GM18861 (cell line): ENCODE results near the gene LCN2.
"Not testable (repeated sequence)": the region's sequence is repeated elsewhere in the genome, so short reads cannot be mapped to it uniquely, and the experiment has no call there.

Source experiments
- ATAC-seq: cut with Tn5 transposase; IDR thresholded peaks from one replicate; pipeline ENCODE4 v1.9.1; 2021; ENCODE audit not compliant: unreplicated experiment

The LCN2 gene

DNA sequence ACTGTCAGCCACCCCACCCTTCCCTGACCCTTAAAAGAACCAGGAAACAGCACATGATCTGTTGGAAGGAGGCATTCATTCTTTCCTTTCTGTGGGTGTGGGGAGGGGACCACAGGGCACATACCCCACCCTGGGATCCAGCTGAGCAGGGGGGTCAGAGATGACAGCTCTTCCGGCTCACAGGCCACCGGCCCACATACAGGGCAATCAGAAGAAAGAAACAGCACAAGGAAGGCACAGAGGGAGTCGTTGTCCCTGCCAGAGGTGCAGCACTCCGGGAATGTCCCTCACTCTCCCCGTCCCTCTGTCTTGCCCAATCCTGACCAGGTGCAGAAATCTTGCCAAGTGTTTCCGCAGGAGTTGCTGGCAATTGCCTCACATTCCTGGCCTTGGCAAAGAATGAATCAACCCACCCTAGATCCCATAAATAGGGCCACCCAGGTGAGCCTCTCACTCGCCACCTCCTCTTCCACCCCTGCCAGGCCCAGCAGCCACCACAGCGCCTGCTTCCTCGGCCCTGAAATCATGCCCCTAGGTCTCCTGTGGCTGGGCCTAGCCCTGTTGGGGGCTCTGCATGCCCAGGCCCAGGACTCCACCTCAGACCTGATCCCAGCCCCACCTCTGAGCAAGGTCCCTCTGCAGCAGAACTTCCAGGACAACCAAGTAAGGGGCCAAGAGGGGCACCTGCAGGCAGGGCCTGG is at the start of gene LCN2:
LCN2 (plus strand) TSS at position 453 of the 701 bp plus-strand sequence; CDS start at position 526, 73 bp downstream.
- ATAC-seq = no peak

DNA sequence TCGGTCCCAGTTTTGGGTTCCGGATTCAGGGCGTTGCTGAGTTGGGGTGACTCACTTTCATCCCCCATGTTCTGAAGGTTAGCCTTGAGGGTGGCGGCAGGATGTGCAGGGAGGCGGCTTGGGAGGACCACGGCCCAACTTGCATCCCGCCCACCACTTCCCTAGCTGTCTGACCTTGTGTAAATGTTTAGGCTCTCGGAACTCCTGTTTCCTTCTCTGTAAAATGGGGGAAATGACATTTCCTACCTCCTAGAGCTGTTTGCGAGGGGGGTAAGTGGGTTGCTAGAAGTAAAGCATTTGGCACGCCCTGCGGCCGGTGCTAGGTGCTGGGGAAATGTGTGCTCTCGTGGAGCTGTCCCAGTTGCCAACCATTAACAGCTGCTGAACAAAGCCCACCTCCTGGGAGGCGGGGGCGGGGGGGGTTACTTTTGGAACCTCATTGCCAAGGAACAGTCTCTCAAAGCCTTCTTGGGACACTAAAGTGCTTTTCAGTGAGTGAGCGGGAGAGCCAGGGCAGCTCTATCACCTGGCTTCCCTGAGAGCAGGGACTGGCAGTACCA is 49.2 kb upstream of the LCN2 start:
- ATAC-seq = no peak

DNA sequence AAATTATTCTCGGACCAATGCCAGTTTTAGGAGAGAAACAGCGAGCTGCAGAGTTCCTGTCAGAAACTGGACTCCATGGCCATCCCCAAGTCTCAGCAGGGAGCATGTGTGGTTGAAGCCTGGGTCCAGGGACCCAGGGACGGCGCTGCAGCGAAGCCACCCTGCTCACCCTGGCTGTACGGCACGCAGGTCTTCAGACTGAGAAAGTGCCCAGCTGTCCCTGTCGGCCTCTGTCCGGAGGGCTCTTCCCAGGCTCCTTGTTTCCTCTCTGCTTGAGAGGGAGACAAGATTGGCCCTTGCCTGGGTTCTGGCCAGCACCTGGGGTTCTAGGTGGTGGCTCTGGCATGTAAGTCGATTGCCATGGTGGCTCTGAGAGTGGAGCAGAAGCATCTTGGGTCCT is 48.7 kb upstream of the LCN2 start:
- ATAC-seq = no peak

DNA sequence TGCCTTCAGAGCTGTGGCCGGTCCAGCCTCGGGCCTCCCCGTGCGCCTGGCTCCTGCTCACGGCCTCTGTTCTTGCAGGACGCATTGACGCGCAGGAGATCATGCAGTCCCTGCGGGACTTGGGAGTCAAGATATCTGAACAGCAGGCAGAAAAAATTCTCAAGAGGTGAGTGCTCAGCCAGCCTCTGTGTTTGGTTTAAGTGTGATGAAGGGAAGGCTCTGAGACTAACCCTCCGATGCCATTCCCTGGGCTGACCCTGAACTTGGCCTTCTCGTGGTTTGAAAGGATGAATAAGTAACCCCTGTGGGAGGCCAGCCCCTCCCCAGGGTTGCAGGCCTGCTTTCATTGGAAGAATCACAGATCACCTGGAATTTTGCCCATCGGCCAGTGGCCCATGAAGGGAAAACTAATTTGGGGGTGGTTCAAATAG is 48.0 kb upstream of the LCN2 start:
- no peak for ATAC-seq

DNA sequence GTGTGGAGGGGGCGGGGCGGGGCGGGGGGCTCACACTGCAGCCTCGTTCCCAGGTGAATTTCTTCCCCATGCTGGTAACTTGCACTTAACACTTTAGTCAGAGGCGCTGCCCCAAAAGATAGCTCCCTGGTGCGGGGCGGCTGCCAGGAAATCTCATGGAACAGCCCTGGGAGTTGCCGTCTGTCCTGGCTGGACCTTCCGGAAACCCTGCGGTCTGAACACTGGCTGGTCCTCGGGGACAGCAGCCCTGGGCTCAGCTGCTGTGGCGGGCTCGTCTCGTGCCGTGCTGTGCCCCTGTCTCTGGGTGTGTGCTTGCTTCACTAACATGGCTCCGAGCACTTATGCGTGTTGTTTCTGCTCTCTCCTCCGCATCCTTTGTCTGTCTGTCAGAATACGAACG is 47.6 kb upstream of the LCN2 start:
- no peak for ATAC-seq

DNA sequence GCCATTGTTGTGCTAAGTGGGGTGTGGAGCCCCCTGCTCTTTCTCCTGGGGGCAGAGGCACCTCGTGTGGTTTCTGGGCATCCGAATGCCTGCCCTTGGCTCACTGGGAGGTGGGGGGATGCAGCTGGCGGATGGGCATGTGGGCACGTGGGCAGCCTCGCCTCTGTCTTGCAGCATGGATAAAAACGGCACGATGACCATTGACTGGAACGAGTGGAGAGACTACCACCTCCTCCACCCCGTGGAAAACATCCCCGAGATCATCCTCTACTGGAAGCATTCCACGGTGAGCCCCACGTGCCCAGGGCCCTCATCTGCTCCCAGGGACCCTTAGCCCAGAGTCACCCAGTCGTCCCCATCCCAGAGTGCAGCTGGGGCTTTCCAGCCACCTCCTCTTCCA is 47.1 kb upstream of the LCN2 start:
- ATAC-seq = no peak

DNA sequence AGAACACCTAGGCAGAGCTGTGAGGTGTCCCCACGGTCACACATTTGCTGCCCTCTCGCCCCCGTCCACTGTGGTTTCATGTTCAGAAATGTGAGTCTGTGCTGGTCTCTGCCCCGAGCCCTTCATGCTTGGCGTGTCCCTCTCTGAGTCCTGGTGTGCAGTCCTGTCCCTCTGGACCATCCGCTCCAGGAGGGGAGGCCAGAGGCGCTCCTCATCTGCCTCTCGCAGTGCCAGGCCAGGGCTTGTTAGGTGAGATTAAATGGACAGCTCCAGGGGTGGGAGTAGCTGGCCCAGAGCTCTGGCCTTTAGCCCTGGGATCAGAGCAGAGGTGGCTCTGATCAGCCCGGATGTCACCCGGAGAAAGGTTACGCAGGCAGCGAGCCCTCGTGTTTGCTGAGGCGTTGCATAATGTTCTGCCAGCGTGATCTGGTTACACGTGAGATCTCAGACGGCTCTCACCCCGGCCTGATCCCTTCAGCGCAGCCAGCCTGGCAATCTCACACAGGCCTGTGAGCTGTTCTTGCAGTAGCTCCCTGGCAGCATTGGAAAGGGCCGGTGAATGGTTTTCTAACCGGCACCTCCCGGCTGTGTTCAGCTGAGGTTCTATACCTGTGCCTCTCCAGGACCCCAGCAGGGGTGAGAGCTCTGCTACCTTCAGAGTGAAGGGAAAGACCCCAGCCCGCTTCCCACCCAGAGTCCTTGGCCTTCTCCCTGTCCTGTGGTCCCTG is 46.2 kb upstream of the LCN2 start:
- no peak for ATAC-seq

DNA sequence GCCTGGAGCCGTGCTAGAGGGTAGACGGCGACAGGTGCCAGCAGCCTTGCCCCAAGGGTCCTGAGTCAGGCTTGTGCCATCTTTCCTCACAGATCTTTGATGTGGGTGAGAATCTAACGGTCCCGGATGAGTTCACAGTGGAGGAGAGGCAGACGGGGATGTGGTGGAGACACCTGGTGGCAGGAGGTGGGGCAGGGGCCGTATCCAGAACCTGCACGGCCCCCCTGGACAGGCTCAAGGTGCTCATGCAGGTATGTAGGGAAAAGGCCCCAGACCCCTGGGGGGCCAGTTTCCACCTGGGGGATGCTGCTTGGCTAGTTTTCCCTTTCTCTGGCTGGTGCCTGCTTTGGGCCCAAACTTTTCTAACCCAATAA is 45.7 kb upstream of the LCN2 start:
- ATAC-seq = no peak

DNA sequence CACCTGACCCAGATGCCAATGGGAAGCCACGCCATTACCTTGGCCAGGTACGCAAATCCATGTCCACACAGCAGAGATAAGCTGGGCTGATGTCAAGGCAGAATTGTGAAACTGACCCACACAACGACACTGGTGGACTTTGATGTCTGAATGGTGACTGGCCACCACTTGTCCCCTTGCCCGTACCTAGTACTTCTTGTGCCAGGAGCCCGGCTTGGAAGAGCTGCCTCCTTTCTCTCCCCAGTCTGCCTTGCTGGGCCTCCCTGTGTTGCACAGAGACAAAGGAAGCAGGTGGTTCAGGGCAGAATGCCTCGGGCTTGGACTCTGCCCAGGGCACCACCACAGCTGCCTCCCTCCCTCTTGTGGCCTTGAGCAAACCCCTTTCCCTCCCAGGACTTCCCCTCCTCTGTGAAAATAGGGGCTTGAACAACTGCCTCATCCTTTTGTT is 45.1 kb upstream of the LCN2 start:
- no peak for ATAC-seq

DNA sequence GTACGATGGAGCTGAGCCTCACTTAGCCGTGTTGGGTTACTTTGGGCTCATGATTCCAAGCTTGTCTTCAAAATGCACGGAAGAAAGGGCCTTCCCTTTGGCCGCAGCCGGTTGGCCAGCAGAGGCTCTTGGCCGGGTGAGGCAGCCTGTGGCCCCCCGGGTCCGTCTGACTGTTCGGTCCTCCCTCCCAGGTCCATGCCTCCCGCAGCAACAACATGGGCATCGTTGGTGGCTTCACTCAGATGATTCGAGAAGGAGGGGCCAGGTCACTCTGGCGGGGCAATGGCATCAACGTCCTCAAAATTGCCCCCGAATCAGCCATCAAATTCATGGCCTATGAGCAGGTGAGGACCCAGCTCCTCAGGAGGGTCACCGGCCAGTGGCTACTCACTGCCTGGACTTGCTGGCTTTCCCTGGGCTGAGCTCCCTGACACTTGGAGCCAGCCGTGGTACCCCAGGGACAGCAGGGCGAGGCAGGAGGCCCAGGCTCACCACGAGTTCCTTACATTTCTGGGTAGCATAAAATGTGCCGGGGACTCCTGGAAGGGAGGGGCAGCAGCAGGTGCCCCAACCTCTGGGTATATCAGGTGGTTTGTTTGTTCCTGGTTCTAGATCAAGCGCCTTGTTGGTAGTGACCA is 43.6 kb upstream of the LCN2 start:
- ATAC-seq = no peak

DNA sequence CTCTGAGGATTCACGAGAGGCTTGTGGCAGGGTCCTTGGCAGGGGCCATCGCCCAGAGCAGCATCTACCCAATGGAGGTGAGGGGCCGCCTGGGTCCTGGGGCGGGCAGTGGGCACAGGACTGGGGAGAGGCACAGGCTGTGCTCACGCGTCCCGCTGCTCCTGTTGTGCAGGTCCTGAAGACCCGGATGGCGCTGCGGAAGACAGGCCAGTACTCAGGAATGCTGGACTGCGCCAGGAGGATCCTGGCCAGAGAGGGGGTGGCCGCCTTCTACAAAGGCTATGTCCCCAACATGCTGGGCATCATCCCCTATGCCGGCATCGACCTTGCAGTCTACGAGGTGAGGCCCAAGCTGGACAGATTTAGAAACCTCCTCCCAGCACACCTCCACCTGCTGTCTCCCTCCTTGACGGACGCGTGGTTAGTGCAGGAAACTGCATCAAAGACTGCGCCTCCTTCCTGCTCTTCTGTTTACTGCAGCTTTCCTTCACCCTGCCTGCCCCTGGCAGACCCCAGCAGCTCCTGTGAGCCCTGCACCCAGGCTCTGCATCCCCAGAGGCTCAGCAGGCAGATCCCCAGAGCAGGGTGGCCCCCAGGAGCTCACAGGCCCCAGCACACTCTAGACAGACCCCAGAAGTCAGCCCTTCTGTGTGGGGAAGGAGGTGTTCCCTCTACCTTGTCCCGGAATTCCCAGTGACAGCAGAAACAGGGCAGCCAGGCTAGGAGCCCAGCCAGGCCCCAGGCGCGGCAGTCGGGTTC is 42.9 kb upstream of the LCN2 start:
- no peak for ATAC-seq

DNA sequence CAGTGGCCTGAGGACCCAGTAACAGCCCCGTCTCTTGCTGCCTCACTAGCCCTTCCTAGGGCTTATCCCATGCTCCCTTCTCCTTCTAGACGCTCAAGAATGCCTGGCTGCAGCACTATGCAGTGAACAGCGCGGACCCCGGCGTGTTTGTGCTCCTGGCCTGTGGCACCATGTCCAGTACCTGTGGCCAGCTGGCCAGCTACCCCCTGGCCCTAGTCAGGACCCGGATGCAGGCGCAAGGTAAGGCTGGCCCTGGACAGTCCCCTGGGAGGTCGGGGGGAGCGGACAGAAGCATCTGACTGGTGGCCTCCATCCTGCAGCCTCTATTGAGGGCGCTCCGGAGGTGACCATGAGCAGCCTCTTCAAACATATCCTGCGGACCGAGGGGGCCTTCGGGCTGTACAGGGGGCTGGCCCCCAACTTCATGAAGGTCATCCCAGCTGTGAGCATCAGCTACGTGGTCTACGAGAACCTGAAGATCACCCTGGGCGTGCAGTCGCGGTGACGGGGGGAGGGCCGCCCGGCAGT is 42.2 kb upstream of the LCN2 start:
- ATAC-seq = no peak

DNA sequence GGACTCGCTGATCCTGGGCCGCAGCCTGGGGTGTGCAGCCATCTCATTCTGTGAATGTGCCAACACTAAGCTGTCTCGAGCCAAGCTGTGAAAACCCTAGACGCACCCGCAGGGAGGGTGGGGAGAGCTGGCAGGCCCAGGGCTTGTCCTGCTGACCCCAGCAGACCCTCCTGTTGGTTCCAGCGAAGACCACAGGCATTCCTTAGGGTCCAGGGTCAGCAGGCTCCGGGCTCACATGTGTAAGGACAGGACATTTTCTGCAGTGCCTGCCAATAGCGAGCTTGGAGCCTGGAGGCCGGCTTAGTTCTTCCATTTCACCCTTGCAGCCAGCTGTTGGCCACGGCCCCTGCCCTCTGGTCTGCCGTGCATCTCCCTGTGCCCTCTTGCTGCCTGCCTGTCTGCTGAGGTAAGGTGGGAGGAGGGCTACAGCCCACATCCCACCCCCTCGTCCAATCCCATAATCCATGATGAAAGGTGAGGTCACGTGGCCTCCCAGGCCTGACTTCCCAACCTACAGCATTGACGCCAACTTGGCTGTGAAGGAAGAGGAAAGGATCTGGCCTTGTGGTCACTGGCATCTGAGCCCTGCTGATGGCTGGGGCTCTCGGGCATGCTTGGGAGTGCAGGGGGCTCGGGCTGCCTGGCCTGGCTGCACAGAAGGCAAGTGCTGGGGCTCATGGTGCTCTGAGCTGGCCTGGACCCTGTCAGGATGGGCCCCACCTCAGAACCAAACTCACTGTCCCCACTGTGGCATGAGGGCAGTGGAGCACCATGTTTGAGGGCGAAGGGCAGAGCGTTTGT is 41.6 kb upstream of the LCN2 start:
- no peak for ATAC-seq

DNA sequence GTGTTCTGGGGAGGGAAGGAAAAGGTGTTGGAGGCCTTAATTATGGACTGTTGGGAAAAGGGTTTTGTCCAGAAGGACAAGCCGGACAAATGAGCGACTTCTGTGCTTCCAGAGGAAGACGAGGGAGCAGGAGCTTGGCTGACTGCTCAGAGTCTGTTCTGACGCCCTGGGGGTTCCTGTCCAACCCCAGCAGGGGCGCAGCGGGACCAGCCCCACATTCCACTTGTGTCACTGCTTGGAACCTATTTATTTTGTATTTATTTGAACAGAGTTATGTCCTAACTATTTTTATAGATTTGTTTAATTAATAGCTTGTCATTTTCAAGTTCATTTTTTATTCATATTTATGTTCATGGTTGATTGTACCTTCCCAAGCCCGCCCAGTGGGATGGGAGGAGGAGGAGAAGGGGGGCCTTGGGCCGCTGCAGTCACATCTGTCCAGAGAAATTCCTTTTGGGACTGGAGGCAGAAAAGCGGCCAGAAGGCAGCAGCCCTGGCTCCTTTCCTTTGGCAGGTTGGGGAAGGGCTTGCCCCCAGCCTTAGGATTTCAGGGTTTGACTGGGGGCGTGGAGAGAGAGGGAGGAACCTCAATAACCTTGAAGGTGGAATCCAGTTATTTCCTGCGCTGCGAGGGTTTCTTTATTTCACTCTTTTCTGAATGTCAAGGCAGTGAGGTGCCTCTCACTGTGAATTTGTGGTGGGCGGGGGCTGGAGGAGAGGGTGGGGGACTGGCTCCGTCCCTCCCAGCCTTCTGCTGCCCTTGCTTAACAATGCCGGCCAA is 40.8 kb upstream of the LCN2 start:
- ATAC-seq = no peak

DNA sequence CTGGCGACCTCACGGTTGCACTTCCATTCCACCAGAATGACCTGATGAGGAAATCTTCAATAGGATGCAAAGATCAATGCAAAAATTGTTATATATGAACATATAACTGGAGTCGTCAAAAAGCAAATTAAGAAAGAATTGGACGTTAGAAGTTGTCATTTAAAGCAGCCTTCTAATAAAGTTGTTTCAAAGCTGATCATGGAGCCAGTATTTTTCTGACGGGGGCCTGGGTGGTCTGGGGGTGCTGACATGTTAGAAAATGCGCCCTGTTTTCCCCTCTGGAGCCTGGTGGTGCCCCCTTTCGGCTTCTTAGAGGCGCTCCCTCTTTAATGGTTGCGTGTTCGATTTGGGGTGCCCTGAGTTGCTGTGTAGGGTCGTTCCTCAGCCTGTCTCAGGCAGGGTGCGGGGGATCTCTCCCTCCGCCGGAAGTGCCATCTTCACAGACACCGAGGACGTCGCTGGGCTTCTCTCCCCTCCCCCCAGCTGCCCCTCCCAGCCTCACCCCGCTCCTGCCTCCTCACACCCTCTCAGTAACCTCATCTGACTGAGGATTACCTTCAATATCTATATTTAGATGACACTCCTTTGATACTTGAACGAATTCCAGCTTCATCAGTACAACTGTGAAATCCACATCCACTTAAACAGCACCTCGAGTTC is 40.1 kb upstream of the LCN2 start:
- ATAC-seq = no peak

DNA sequence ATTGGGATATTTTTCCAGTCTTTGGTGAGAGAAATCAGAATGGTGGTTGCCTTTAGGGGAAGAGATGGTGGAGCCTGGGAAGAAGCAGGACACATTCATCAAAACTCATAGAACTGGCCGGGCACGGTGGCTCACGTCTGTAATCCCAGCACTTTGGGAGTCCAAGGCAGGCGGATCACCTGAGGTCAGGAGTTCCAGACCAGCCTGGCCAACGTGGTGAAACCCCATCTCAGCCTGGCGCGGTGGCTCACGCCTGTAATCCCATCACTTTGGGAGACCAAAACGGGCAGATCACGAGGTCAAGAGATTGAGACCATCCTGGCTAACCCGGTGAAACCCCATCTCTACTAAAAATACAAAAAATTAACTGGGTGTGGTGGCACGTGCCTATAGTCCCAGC is 37.5 kb upstream of the LCN2 start:
- not testable (repeated sequence) for ATAC-seq

DNA sequence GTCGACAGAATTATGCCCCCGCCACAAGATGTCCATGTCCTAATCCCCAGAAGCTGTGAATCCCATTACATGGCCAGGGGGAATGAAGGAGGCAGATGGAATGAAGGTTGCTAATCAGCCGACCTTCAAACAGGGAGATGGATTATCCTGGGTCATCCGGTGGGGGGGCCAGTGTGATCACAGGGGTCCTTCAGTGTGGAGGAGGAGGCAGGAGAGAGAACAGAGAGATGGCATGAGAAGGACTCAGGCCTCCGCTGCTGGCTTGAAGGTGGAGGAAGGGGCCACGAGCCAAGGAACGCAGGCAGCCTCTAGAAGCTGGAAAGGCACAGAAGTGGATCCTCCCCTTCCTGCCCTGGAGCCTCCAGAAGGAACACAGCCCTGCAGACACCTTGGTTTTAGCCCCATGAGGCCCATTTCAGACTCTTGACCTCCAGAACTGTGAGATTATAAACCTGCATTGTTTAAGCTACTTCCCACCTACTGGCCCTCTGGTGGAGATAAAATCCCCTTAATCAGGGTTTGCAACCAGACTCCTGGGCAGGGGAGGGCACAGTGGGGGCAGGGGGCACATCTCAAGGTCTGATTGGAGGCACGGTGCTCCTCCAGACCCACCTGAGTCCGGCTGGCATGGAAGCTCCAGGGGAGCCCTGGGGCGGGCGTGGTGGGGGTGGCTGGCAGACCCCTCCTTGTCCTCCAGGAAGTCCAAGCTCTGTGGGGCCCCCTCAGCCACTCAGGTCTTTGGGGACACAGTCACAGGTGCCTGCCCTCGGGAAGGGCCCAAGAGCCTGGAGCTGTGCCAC is 35.5 kb upstream of the LCN2 start:
- no peak for ATAC-seq
